Transverse colon (tissue), 4 donors: ENCODE data around the gene TRIP6.

Experiments used
- CTCF ChIP-seq, 5 experiments: fragments of 200-600 bp in 3 of 5; fragments of 450-650 bp in 2 of 5; sonication (generic) in 3 of 5; IDR thresholded peaks; 1 replicate in 2 of 5; 2 replicates in 3 of 5; pipeline ENCODE4 v1.5.1; 2016 to 2017; ENCODE audit warnings: antibody characterized with exemption in 5 of 5, inconsistent platforms in 3 of 5, mild to moderate bottlenecking in 2 of 5, moderate library complexity in 1 of 5
- EP300 ChIP-seq: sonication (generic); formaldehyde crosslinking; IDR thresholded peaks from one replicate; pipeline ENCODE4 v1.6.1; 2017; ENCODE audit warnings: antibody characterized with exemption, low read depth
- POLR2AphosphoS5 ChIP-seq, 3 donors: sonication (generic); formaldehyde crosslinking; IDR thresholded peaks; one replicate each; pipeline ENCODE4 v1.6.1; 2016; ENCODE audit warnings: antibody characterized with exemption in 3 of 3

DNA sequence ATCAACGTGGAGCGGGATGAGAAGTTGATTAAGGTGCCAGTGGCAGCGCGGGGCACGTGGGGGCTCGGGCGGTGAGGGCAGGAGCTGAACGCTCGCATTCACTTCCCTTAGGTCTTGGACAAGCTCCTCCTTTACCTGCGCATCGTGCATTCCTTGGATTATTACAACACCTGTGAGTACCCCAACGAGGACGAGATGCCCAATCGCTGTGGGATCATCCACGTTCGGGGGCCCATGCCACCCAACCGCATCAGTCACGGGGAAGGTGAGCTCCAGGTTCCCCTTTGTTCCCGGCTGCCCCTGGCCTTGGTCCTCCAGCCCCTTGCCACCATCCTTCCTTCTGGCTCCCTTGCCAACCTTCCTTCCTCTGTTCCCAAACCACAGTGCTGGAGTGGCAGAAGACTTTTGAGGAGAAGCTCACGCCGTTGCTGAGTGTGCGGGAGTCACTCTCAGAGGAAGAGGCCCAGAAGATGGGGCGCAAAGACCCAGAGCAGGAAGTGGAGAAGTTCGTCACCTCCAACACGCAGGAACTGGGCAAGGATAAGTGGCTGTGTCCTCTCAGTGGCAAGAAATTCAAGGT, 19.8 kb downstream of the TRIP6 start:
- no peak for TF ChIP-seq POLR2AphosphoS5 (IDR thresholded peaks at IDR 0.05)
- no peak for TF ChIP-seq CTCF (IDR thresholded peaks at IDR 0.05)
- no peak for TF ChIP-seq EP300
